Measurements from ENCODE around the gene GNPDA1.
"Not testable (repeated sequence)": the region's sequence is repeated elsewhere in the genome, so short reads cannot be mapped to it uniquely, and the experiment has no call there.

GNPDA1 gene

GRCh38 chr5:142012792-142013388 is at the start of gene GNPDA1:
Gene GNPDA1 (minus strand): TSS chr5:142013027. CDS start chr5:142012035, 992 bp downstream.
- DNase-seq (ENCODE audit: insufficient read length, low spot score), result peak; percentile 67
- no peak for FAIRE-seq

GRCh38 chr5:142059304-142059940 is 46.6 kb upstream of the GNPDA1 start:
- DNase-seq (ENCODE audit: insufficient read length, low spot score) (no peak), FAIRE-seq (no peak)

- FAIRE-seq, result no peak
These were observed 44.9 kb upstream of the GNPDA1 start for GRCh38 chr5:142057697-142058056.

GRCh38 chr5:142056816-142057696 is 44.2 kb upstream of the GNPDA1 start:
- DNase-seq (ENCODE audit: insufficient read length, low spot score), result no peak
- no peak for FAIRE-seq

More at GRCh38 chr5:142057697-142058056, 44.9 kb upstream of the GNPDA1 start:
- DNase-seq (ENCODE audit: insufficient read length, low spot score), result no peak

GRCh38 chr5:142055301-142055700 is 42.5 kb upstream of the GNPDA1 start:
- FAIRE-seq (no peak), DNase-seq (ENCODE audit: insufficient read length, low spot score) (no peak)

GRCh38 chr5:142053426-142054151 is 40.8 kb upstream of the GNPDA1 start:
- no peak for FAIRE-seq
- no peak for DNase-seq (ENCODE audit: insufficient read length, low spot score)

- not testable (repeated sequence) for DNase-seq (ENCODE audit: insufficient read length, low spot score); FAIRE-seq
These were observed 39.2 kb upstream of the GNPDA1 start for GRCh38 chr5:142052026-142052425.

- FAIRE-seq (no peak), DNase-seq (ENCODE audit: insufficient read length, low spot score) (no peak)
These were observed 35.4 kb upstream of the GNPDA1 start for GRCh38 chr5:142048272-142048671.

- DNase-seq (ENCODE audit: insufficient read length, low spot score) (no peak), FAIRE-seq (no peak)
These were observed 33.4 kb upstream of the GNPDA1 start for GRCh38 chr5:142046191-142046590.

- DNase-seq (ENCODE audit: insufficient read length, low spot score); FAIRE-seq: not testable (repeated sequence)
These were observed 28.1 kb upstream of the GNPDA1 start for GRCh38 chr5:142040881-142041280.

- FAIRE-seq (no peak), DNase-seq (ENCODE audit: insufficient read length, low spot score) (no peak)
These were observed 27.5 kb upstream of the GNPDA1 start for GRCh38 chr5:142040285-142040684.

- FAIRE-seq, result no peak
These were observed 25.9 kb upstream of the GNPDA1 start for GRCh38 chr5:142038735-142039134.

GRCh38 chr5:142037599-142037998 is 24.8 kb upstream of the GNPDA1 start:
- DNase-seq (ENCODE audit: insufficient read length, low spot score); FAIRE-seq: not testable (repeated sequence)

More at GRCh38 chr5:142038735-142039134, 25.9 kb upstream of the GNPDA1 start:
- DNase-seq (ENCODE audit: insufficient read length, low spot score), result no peak

GRCh38 chr5:142036918-142037317 is 24.1 kb upstream of the GNPDA1 start:
- no peak for FAIRE-seq

GRCh38 chr5:142034994-142035393 is 22.2 kb upstream of the GNPDA1 start:
- DNase-seq (ENCODE audit: insufficient read length, low spot score) (no peak), FAIRE-seq (no peak)

More at GRCh38 chr5:142036918-142037317, 24.1 kb upstream of the GNPDA1 start:
- no peak for DNase-seq (ENCODE audit: insufficient read length, low spot score)

- DNase-seq (ENCODE audit: insufficient read length, low spot score); FAIRE-seq: not testable (repeated sequence)
These were observed 21.1 kb upstream of the GNPDA1 start for GRCh38 chr5:142033632-142034567.

- DNase-seq (ENCODE audit: insufficient read length, low spot score) (no peak), FAIRE-seq (no peak)
These were observed 20.2 kb upstream of the GNPDA1 start for GRCh38 chr5:142032747-142033631.

GRCh38 chr5:142032150-142032549 is 19.3 kb upstream of the GNPDA1 start:
- FAIRE-seq (no peak), DNase-seq (ENCODE audit: insufficient read length, low spot score) (no peak)

GRCh38 chr5:142025637-142026036 is 12.8 kb upstream of the GNPDA1 start:
- FAIRE-seq, result no peak

More at GRCh38 chr5:142025637-142026036, 12.8 kb upstream of the GNPDA1 start:
- DNase-seq (ENCODE audit: insufficient read length, low spot score), result no peak

All from GM19239 (cell line).